HG03175 (cell line): Measurements from ENCODE around the gene CDK2AP2.
"Not testable (repeated sequence)": the region's sequence is repeated elsewhere in the genome, so short reads cannot be mapped to it uniquely, and the experiment has no call there.

Experiments
- ATAC-seq: cut with Tn5 transposase; IDR thresholded peaks from one replicate; pipeline ENCODE4 v1.9.1; 2021; ENCODE audit warnings: mild to moderate bottlenecking, moderate library complexity; ENCODE audit not compliant: unreplicated experiment

CDK2AP2 gene

DNA sequence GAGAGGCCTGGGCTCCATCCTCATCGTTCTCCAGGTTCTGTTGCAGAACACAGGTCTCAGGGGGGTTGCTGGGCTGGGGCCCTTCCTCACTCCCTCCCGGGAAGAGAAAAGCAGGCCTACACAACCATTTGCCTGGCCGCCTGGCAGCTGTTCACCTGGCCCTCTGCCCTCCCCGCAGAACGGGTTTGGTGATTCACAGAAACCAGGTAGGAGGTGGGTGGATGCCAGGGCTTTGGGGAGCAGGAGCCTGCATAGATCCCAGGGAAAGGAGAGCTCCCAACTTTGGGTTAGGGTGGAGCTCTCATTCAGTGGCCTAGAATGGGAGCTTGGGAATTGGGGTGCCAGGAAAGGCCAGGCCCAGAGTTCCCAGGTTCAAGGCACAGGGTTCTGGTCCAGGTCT lies 39.9 kb downstream of the CDK2AP2 start:
- ATAC-seq, result no peak

DNA sequence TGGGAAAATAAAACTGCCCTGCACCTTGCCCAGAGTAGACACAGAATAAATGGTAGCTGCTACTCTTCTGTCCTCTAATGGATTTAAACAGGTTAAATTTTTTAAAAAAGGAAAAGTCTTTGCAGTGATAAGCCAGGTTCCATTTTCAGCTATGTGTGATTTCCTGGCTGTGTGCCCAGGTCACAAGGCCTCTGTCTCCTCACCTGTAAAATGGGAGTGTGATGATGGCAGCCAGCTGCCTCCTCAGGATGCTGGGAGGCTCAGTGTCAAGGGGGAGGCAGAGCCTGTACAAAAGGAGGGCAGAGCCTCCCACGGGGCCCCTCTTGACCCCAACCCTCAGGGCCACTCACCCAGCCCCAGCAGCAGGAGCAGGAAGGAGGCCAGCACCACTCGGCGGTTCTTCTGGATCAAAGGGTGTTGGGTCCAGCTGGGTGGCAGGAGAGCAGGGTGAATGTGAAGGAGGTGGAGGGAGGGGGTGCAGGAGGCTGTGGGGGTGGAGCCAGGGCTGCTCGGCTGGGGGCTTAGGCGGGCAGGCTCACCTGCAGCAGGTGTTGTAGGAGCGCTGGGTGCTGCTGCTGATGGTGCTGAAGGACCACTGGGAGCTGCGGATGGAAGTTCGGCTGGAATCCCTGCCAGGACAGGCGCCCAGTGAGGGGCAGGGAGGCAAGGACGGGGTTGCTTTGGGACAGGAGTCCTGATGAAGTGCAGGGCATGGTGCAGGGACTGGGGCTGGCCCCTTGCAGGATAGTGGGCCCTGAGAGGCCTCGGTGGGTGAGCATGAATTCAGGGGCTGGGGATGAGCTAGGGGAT lies 40.8 kb downstream of the CDK2AP2 start:
- ATAC-seq, result no peak

DNA sequence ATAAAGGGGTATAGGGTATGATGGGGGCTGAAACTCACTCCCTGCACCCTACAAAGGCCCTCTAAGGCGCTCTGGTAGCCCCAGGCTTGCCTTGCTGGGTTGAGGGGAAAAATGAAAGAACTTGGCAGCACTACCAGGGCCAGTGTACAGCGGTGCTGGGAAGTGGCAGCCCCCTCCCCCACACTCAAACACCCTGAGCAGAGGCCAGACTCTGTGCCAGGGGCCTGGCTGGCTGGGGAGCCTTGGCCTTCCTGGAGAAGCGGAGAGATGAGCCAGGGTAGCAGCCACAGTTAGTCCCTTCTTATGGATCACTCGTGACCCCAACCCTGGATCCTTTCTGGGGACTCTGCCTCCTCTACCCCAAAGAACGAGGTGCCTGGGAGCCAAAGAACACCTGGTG lies 41.6 kb downstream of the CDK2AP2 start:
- ATAC-seq, result no peak

- ATAC-seq, result not testable (repeated sequence)
These were observed 42.4 kb downstream of the CDK2AP2 start for GRCh38 chr11:67465530-67465929.

GRCh38 chr11:67465189-67465510 lies 42.8 kb downstream of the CDK2AP2 start:
- no peak for ATAC-seq

DNA sequence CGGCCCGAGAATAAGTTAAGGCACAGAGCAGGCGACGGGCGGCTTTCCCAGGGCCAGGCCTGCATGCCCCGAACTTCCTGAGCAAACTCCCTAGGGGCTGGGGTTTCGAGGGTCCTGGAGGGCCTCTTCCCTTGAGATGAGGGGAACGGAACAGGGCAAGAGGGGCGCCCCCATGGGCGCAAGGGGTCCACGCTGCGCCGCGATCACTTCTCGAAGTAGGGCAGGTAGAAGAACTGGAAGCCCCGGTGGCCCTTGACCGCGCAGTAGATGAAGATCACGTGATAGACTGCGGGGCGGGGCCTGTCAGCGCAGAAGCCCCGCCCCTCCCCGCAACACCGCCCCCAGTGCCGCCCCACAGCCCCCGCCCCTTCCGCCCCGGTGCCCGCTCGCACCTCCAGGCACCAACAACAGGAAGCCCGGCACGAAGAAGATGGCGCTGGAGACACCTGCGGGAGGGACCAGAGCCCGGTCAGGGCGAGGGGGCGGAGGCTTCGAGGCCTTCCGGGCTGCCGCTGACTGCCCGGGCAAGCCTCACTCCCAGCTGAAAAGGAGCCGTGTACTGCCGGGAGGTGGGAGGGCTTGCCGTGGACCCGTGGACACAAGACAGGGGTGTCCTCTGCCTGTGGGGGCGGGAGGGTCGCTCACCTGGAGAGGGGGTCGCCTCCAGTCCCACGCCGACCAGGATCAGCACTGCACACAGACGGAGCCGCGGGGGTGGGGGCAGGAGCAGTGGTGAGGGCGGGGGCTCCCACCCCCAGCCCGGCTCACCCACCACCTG lies 43.4 kb downstream of the CDK2AP2 start:
- ATAC-seq, result peak; percentile 55

- ATAC-seq, result no peak
These were observed 44.1 kb downstream of the CDK2AP2 start for GRCh38 chr11:67463680-67464410.

DNA sequence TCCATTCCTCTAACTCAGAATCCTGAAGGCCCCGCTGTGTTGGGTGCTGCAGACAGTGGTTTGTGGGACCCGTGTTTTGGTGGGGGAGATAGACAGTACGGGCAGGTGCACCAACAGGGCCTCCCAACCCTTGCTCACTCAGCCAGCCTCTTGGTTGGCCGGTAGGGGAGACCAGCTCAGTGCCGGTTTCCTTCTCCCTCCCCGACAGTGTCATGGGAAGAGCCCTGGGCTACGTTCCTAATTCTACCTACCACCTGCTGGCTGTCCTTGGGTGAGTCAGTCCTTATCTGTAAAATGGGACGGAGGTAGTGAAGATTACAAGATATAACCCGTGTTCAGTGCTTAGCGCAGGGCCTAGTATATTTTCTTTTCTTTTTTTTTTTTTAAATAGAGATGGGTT lies 44.8 kb downstream of the CDK2AP2 start:
- ATAC-seq, result no peak

- ATAC-seq, result no peak
These were observed 49.7 kb downstream of the CDK2AP2 start for GRCh38 chr11:67458266-67458665.

DNA sequence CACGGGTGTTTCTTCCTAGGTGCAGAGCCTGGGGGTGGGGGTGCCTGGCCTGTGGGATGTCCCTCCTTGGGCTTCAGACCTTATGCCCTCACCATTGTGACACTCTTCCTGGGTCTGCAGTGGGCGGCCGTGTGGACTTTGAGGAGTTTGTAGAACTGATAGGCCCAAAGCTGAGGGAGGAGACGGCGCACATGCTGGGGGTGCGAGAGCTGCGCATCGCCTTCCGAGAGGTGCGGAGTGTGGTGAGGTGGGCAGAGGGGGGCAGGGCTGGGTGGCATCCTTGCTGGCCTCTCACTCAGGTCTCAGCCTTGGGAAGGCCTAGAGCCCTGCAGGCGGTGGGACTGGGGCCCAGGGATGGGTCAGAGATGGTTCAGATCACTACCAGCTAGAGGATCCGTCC lies 50.5 kb downstream of the CDK2AP2 start:
- no peak for ATAC-seq
